Measurements from ENCODE around the gene DIS3. TPM values are rescaled to one million over a fixed set of nuclear protein-coding genes. Genes with fewer than 3 reads are reported as not detected.

Gene DIS3
- 35.8 and 38.5 TPM in 2 replicates for total RNA-seq

GRCh38 chr13:72781451-72782439, at the start of gene DIS3, which contains the start of gene PIBF1:
TSS of gene DIS3 (minus strand) at chr13:72781900. CDS start at chr13:72781832, 68 bp downstream.
TSS of gene PIBF1 (plus strand) at chr13:72782133. CDS start at chr13:72783470, 1,337 bp downstream.

GRCh38 chr13:72727417-72728289, 54.0 kb downstream of the DIS3 start, which contains the start of the genes BORA and MZT1:
TSS of gene BORA (plus strand) at chr13:72727923. CDS start at chr13:72728941, 1,018 bp downstream.
TSS of gene MZT1 (minus strand) at chr13:72727629. CDS start at chr13:72727602, 27 bp downstream.

Small RNA genes lying within 50 kb of the gene (small RNA-seq; reads per million reads assigned to genes)
- gene RNU6-80P: not detected

Other genes starting within 250 kb of the DIS3 start
- gene MZT1, start 54.3 kb downstream of the DIS3 start, total RNA-seq: 9.1 and 10.2 TPM in 2 replicates
- gene BORA, start 54.0 kb downstream of the DIS3 start, total RNA-seq: 3.6 and 6.0 TPM in 2 replicates
- gene PIBF1, start 233 bp upstream of the DIS3 start, total RNA-seq: 17.7 and 19.2 TPM in 2 replicates

All from hair follicle dermal papilla cell (primary cell).